ENCODE results near the gene MBD2. TPM values are rescaled to one million over a fixed set of nuclear protein-coding genes. Genes with fewer than 3 reads are reported as not detected.

Gene MBD2
- total and polyA plus RNA-seq, 2 of the 8 experiments (the other 6 are each of a cell fraction or from before 2014, with no cell fraction given), result 36.2 to 52.7 TPM

DNA sequence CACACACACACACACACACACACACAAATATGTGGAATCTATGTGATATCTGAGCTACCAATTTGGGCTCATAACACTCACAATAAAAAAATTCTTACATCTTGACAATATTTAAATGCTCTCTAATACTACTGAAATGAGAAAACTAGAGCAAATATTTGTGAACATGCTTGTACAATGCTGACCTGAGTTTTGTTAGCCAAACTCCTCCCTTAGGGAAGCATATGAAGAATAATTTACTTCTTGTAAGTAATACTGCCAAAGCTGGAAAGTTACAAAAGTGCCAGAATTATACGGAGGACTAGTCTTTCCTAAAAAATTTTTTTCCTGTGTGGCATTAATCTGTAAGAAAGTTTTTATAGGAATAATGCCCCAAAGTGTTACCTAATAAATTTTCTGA lies 18.5 kb downstream of the MBD2 start:
- Histone ChIP-seq H3K14ac (ENCODE audit: insufficient read length) (no peak overlapping the region), H2BK12ac (ENCODE audit: low read depth, low read length) (no peak overlapping the region), H4K20me1 (replicated peaks in 1 of 2; ENCODE audit: control insufficient read depth in 1 of 2, insufficient read depth in 2 of 2, low read length in 2 of 2) (peaks cover 2 to 8% of the 10 kb centered on the region in 2 experiments), H3K9me3 (ENCODE audit: insufficient read depth in 2 of 2, low read depth in 1 of 2, low read length in 1 of 2) (no peaks in the 10 kb centered on the region), H3K23ac (ENCODE audit: insufficient read length) (no peak overlapping the region), H3K4me3 (ENCODE audit: extremely low read depth in 1 of 4, insufficient read depth in 2 of 4, low read depth in 3 of 4, low read length in 4 of 4) (no peak overlapping the region), H4K8ac (ENCODE audit: extremely low read depth, insufficient read depth, low read length) (no peak overlapping the region), H3K56ac (replicated peaks; ENCODE audit: insufficient read length, low read depth, low read length) (no peak overlapping the region), H3K4me2 (ENCODE audit: insufficient read depth in 1 of 2, low read depth in 2 of 2, low read length in 2 of 2) (no peak overlapping the region), H3K36me3 (ENCODE audit: control insufficient read depth in 2 of 4, insufficient read depth in 4 of 4, low read length in 3 of 4) (peaks cover 0 to 26% (median 14%) of the 10 kb centered on the region in 4 experiments; a peak in 6 of 8 replicates), H3K18ac (ENCODE audit: extremely low read depth, low read length) (no peak overlapping the region), H3K4ac (replicated peaks; ENCODE audit: insufficient read length, low read depth, low read length) (no peak overlapping the region), H3K23me2 (ENCODE audit: low read depth, low read length) (no peaks in the 10 kb centered on the region), H3K27me3 (replicated peaks in 1 of 4; ENCODE audit: control insufficient read depth in 3 of 4, extremely low read depth in 1 of 4, insufficient read depth in 3 of 4, low read length in 3 of 4) (no peaks in the 10 kb centered on the region), H2BK120ac (replicated peaks; ENCODE audit: low read depth, low read length) (no peak overlapping the region), H2BK20ac (ENCODE audit: low read length) (no peak overlapping the region), H4K91ac (replicated peaks; ENCODE audit: insufficient read length, low read length) (no peak overlapping the region), H4K5ac (ENCODE audit: insufficient read length, low read depth, low read length) (no peak overlapping the region), H2BK5ac (ENCODE audit: low read depth, low read length) (no peak overlapping the region), H2AFZ (ENCODE audit: low read length) (no peak overlapping the region), H3K27ac (ENCODE audit: low read depth, low read length) (no peak overlapping the region), H2BK15ac (ENCODE audit: low read length) (no peak overlapping the region), H3K79me2 (ENCODE audit: control insufficient read depth in 1 of 2, insufficient read depth in 2 of 2, low read length in 2 of 2) (peaks cover 10 to 60% of the 10 kb centered on the region in 2 experiments; a peak in 3 of 4 replicates), H3K79me1 (ENCODE audit: low read depth, low read length) (no peaks in the 10 kb centered on the region; the same call in 1 of the 2 replicates), H3K4me1 (replicated peaks in 1 of 4; ENCODE audit: control insufficient read depth in 3 of 4, insufficient read depth in 4 of 4, low read length in 3 of 4) (no peaks in the 10 kb centered on the region; a peak in 1 of 7 replicates), H2AK5ac (ENCODE audit: low read depth, low read length) (no peak overlapping the region), H3K9ac (replicated peaks in 1 of 4; ENCODE audit: extremely low read depth in 1 of 4, low read depth in 3 of 4, low read length in 3 of 4) (no peak overlapping the region)
- WGBS, 2 experiments (ENCODE audit: extremely low coverage in 1 of 2, insufficient coverage in 1 of 2, insufficient read length in 1 of 2, insufficient replicate concordance in 2 of 2, low coverage in 1 of 2, low lambda C conversion rate in 2 of 2, missing lambda C conversion rate in 1 of 2), result 82% methylated on average over 1 of the region's 1 CpG; no CpG with 5 or more reads in 1 of the 2 experiments
- ChIA-PET CTCF (ENCODE audit: partially characterized antibody) (interaction anchor here (1.0 kb wide), 1 partner anchor 10 kb away, joined by 3 read pairs; no protein-coding TSS in a partner anchor), POLR2A (ENCODE audit: partially characterized antibody) (interaction anchor here (0.6 kb wide), 2 partner anchors 10 to 85 kb away, joined by 3 read pairs; no protein-coding TSS in a partner anchor)
- DNase-seq (ENCODE audit: low read depth in 1 of 2, low spot score in 2 of 2) (no peak), FAIRE-seq (no peak)
- TF ChIP-seq MAFK (IDR thresholded peaks at IDR 0.05; ENCODE audit: low read depth, low read length), result no peak
- no peak for TF ChIP-seq SIX5 (IDR thresholded peaks at IDR 0.05; ENCODE audit: low read depth, low read length)
- no peak for TF ChIP-seq SUZ12 (IDR thresholded peaks at IDR 0.05; ENCODE audit: low read length)

Measured in H1 (cell line).